Neural progenitor cell (in vitro differentiated cells): Measurements from ENCODE around the gene ASTE1.

Experiments
- CTCF ChIP-seq: fragments of 200-600 bp; sonication (generic); IDR thresholded peaks from 2 replicates; pipeline ENCODE4 v1.5.1; 2017; ENCODE audit warnings: antibody characterized with exemption, mild to moderate bottlenecking
- EZH2 ChIP-seq: fragments of 200-600 bp; sonication (generic); IDR thresholded peaks from 2 replicates; pipeline ENCODE4 v1.6.1; 2017; ENCODE audit warnings: antibody characterized with exemption, mild to moderate bottlenecking, moderate library complexity

GRCh38 chr3:131020122-131020693, 6.4 kb downstream of the ASTE1 start:
- TF ChIP-seq CTCF (no peak), EZH2 (no peak)
